ENCODE measurements around the gene OR10G8.
"Not testable (repeated sequence)": the region's sequence is repeated elsewhere in the genome, so short reads cannot be mapped to it uniquely, and the experiment has no call there.

Gene OR10G8, protein sequence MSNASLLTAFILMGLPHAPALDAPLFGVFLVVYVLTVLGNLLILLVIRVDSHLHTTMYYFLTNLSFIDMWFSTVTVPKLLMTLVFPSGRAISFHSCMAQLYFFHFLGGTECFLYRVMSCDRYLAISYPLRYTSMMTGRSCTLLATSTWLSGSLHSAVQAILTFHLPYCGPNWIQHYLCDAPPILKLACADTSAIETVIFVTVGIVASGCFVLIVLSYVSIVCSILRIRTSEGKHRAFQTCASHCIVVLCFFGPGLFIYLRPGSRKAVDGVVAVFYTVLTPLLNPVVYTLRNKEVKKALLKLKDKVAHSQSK

DNA sequence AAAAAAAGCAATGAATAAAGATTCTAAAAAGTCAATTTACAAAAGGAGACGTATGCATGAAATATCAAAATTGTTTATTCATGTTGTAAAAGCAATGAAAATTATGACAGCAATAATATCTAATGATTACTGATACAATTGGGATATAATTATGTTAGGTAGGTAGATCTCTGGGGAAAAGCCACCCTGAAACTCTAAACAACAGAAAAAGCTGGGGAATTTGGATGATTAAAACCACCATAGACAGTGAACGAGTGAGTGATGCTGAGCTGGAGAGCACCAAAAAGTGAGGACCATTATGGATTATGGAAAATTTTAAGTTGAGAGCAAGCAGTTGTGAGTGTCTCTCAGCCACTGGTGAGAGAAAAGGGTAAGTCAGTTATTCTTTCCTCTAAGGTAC, at the start of gene OR10G8:
TSS of gene OR10G8 (plus strand) at position 301 of the 400 bp plus-strand sequence. CDS start 2,825 bp downstream, outside the sequence.
- DNase-seq (ENCODE audit: low read depth), result no peak

GRCh38 chr11:123977731-123978347, 48.8 kb upstream of the OR10G8 start, which contains the start of gene OR10S1:
Gene OR10S1 (minus strand): TSS chr11:123977781. CDS start chr11:123977664, 117 bp downstream.
- peak; percentile 1 for DNase-seq (ENCODE audit: low read depth)

DNA sequence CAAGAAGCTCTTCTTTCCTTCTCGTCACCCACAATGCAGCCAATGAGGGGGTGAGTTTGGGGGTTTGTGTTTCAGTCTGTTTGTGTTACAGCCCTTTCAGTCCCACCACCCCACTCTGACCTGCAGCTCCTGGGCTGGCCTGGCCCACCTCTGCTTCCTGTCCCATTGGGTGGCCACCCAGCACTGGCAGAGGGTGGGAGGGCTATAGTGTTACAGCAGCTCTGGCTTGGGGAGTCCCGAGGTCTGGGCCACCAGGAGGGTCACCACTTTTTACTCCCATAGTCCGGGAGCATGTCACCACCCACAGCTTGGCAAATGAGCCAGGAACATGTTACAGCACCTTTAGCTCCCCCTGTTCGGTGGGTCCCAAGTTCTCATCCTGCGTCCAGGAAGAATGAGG, 47.3 kb upstream of the OR10G8 start:
- no peak for DNase-seq (ENCODE audit: low read depth)

GRCh38 chr11:123995119-123995518, 31.5 kb upstream of the OR10G8 start, which contains the start of gene OR10G6:
Gene OR10G6 (minus strand): TSS chr11:123995161. CDS start chr11:123995161, 0 bp downstream.
- DNase-seq (ENCODE audit: low read depth), result no peak

GRCh38 chr11:124012697-124013096, 13.9 kb upstream of the OR10G8 start, which contains the start of gene OR10G4:
Gene OR10G4 (plus strand): TSS chr11:124012997. CDS start chr11:124015575, 2,578 bp downstream.
- DNase-seq (ENCODE audit: low read depth), result no peak

GRCh38 chr11:124015837-124016236, 10.8 kb upstream of the OR10G8 start:
- not testable (repeated sequence) for DNase-seq (ENCODE audit: low read depth)

GRCh38 chr11:124036666-124037065, 10.1 kb downstream of the OR10G8 start:
- DNase-seq (ENCODE audit: low read depth), result no peak

DNA sequence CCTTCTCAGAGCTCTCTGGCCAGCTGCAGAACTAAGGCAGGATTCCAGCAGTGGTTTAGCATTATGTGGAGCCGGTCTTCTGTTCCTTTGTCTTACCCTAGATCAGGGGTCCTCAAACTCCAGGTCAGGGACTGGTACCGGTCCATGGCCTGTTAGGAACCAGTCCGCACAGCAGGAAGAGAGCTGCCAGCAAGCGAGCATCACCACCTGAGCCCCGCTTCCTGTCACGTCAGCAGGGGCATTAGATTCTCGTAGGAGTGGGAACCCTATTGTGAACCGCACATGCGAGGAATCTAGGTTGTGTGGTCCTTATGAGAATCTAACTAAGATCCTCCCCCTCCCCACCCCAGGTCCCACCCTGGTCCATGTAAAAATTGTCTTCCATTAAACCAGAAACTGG, 13.0 kb downstream of the OR10G8 start:
- DNase-seq (ENCODE audit: low read depth), result no peak

DNA sequence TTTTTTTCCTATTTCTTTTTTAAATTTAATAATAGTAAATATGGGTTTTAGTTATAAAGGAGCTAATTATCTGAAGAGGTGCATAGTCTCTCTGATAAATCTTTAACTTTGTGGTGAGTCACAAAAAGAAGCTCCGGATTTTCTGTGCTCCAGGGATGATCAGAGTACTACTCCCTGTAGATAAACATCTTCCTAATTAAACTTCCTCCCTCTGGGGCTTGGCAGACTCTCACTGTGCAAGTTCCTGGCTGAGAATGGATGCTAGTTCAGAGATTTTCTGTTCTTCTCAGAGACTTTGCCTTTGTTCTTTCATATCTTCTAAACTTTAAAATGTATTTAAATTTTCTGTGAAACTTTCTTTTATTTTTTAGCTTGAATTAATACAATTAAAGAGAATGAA, 14.7 kb downstream of the OR10G8 start, which contains the start of gene OR10G7:
TSS of gene OR10G7 (minus strand) at position 72 of the 400 bp plus-strand sequence. CDS start 2,324 bp downstream, outside the sequence.
- DNase-seq (ENCODE audit: low read depth), result no peak

DNA sequence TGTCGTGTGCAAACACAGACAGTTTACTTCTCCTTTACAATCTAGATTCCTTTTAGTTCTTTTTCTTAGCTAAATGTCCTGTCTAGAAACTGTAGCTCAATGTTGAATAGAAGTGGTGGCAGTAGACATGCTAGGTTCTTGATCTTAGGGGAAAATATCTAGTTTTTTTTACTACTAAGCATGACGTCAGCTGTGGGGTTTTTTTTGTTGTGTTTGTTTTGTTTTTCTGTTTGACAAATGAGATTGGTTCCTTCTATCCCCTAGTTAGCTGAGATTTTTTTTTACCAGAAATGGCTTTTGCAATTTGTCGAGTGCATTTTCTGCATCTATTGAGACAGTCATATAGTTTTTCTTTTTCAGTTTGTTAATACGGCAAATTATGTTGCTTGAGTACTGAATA, 16.8 kb downstream of the OR10G8 start:
- no peak for DNase-seq (ENCODE audit: low read depth)

DNA sequence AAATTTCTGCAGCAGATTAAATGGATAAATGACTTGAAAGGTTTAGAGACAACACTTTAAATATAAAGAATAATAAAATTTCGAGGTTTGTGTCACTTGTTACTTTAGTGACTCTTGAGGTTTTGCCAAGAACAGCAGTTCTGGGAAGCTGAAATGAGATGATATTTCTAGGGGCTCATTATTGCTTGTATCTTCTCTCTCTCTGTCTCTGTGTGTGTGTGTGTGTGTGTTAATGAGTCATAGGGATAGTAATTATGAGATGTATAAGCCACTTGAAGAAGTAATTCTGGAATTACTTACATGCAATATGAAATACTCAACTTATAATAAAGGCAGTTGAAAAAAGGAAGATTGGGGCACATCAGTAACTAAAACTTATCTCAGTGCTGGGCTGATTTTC, 24.1 kb downstream of the OR10G8 start:
- no peak for DNase-seq (ENCODE audit: low read depth)

GRCh38 chr11:124052966-124053365, 26.4 kb downstream of the OR10G8 start:
- no peak for DNase-seq (ENCODE audit: low read depth)

GRCh38 chr11:124068601-124069110, 42.1 kb downstream of the OR10G8 start:
- no peak for DNase-seq (ENCODE audit: low read depth)

DNA sequence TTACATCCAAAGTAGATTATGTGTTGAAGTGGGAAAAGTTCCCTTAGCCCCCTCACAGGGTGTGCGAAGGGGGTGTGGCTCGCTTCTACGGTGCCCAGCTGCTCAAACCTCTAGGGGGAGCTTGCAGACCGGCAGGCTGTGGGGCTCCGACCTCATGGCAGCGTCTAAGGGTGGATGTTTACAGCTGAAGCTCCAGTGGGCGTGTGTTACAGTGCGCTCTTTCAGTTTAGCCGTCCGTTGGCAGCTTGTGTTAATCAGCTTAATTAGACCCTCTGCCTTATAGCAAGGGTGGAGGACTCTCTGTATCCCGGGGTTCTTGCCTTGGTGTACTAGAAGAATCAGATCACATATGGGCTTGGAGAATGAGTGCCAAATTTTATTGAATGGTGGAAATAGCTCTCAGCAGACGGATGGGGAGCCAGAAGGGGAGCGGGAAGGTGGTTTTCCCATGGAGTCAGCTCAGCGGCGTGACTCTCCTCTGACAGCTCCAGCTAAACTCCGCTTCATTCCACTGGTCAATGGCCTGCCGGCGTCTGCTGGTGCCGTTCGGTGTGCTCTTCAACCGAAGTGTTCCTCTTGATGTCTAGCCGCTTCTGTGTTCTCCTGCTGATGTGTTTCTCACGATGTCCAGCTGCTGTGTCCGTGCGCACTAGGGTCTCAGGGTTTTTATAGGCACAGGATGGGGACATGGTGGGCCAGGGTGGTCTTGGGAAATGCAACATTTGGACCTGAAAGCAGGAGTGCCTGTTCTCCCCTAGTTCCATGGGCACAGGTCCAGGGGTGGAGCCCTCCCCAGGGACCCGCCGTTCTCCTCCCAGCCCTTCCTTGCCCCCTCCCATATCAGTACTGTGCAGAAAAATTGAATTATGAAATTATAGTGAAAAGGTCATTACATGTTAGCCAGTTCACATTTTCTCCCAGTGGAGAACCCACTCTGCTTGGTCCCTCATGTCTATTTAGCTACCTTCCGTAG, 43.1 kb downstream of the OR10G8 start:
- DNase-seq (ENCODE audit: low read depth), result peak; percentile 51

GRCh38 chr11:124070915-124071622, 44.5 kb downstream of the OR10G8 start:
- peak; percentile 67 for DNase-seq (ENCODE audit: low read depth)

DNA sequence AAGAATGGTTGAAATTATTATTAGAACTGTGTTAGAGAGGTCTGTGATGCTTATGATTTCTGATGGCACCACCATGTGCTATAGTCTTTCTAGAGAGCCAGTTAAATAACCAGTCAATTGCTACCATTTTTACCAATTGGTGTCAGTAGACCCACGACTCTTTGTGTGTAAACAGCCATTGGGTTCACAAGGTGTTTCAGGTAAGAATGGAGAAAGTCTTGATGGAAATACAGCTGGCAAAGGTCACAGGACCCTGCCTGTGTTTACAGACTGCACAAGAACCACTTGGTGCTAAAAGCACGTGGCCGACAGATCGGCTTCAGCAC, 45.0 kb downstream of the OR10G8 start:
- DNase-seq (ENCODE audit: low read depth), result no peak

- no peak for DNase-seq (ENCODE audit: low read depth)
These were observed 45.5 kb downstream of the OR10G8 start for GRCh38 chr11:124072147-124072546.

GRCh38 chr11:124074554-124074953, 48.0 kb downstream of the OR10G8 start:
- no peak for DNase-seq (ENCODE audit: low read depth)

GRCh38 chr11:124075492-124075840, 48.9 kb downstream of the OR10G8 start:
- DNase-seq (ENCODE audit: low read depth), result no peak

DNA sequence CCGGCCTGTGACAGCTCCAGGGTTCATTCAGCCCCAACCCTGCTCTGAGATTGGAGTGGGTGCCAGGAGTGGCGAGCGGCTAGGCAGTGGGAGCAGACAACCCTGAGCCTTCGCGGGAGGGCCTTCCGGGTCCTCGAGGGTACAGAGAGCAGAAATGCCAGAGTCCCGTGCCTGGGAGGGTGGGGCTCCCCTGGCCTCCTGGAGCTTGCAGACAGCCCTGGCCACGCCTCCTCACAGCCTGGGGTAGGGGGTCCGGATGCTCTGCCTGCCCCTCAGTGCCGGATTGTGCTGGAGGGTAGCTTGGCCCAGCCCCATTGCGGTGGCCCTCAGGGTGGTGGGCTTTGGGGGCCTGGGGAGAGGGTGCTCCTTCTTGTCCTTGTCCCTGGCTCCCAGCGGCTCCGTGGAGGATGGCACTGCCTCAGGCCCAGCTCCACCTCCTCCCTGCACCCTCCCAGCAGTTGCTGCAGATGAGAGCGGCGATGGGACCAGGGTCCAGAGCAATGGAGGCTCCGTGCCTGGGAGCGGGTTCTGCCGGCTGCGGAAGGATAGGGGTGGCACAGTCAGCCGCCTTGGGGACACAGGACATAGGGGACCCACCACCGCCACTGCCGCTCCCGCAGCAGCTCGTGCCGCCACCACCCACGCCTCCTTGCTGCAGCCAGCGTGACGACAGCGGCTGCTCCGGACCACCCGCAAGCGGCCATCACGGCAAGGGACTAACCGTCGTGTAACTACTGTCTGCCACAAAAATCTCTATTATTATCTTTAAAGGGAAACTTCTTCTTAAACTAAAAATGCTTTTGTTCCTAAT, 49.4 kb downstream of the OR10G8 start:
- DNase-seq (ENCODE audit: low read depth), result no peak

GRCh38 chr11:124077266-124077665, 50.7 kb downstream of the OR10G8 start:
- DNase-seq (ENCODE audit: low read depth), result no peak

Data from amniotic epithelial cell (primary cell).